ENCODE results near the gene PLCD1.

- TF ChIP-seq CTCF (conservative IDR thresholded peaks at IDR 0.05) (no peak), EZH2 (IDR thresholded peaks at IDR 0.05; ENCODE audit: low read depth) (no peak)
Measured at GRCh38 chr3:38059148-38059547, 29.7 kb upstream of the PLCD1 start.
